Ovary (tissue), 9 donors: ENCODE measurements around the gene GET4. TPM values are rescaled to one million over a fixed set of nuclear protein-coding genes. Genes with fewer than 3 reads are reported as not detected.
"Not testable (repeated sequence)": the region's sequence is repeated elsewhere in the genome, so short reads cannot be mapped to it uniquely, and the experiment has no call there.

Source experiments
- DNase-seq, 5 donors: peaks; one replicate each; pipeline ENCODE4 v3.0.0-alpha.2; 2019 to 2020
- H3K27ac ChIP-seq, 2 donors: fragments of 200-600 bp; one replicate each; pipeline versions ENCODE4 v1.5.1 to v1.8.0; 2019 to 2022
- H3K27me3 ChIP-seq: fragments of 200-600 bp; one replicate; pipeline ENCODE4 v1.8.0; 2022
- H3K36me3 ChIP-seq: fragments of 200-600 bp; sonication (generic); one replicate; pipeline ENCODE4 v1.5.1; 2019
- H3K4me1 ChIP-seq: one replicate; pipeline ENCODE4 v1.8.1; 2013; ENCODE audit warnings: mild to moderate bottlenecking, moderate library complexity; ENCODE audit not compliant: insufficient read depth
- H3K4me3 ChIP-seq: fragments of 200-600 bp; sonication (generic); one replicate; pipeline ENCODE4 v1.5.1; 2017
- H3K9me3 ChIP-seq, 2 donors: fragments of 200-600 bp in 1 of 2; sonication (generic) in 1 of 2; one replicate each; pipeline versions ENCODE4 v1.5.1 to v1.8.1; 2013 to 2019; ENCODE audit warnings: mild to moderate bottlenecking in 1 of 2, moderate library complexity in 1 of 2
- EP300 ChIP-seq: sonication (generic); formaldehyde crosslinking; IDR thresholded peaks from one replicate; pipeline ENCODE4 v1.6.1; 2017; ENCODE audit warnings: antibody characterized with exemption
- POLR2A ChIP-seq: fragments of 450-650 bp; IDR thresholded peaks from one replicate; pipeline ENCODE4 v1.6.1; 2017; ENCODE audit warnings: antibody characterized with exemption, mild to moderate bottlenecking, moderate library complexity
- WGBS, 3 donors: extraction: QIAGEN DNeasy Blood & Tissue Kit in 1 of 3; methylation state at CpG; one replicate each; pipeline versions ENCODE4 v1.1.5 to v1.1.7; 2013 to 2017; 5-methylcytosine and 5-hydroxymethylcytosine counted together
- intact Hi-C, 4 donors: fragments of 100-400 bp; cut with DNase I; formaldehyde crosslinking; loops; one replicate each; pipeline versions ENCODE4 v1.11.0 to v1.15.1; 2022 to 2023
- polyA plus RNA-seq, 2 donors: library from polyadenylated mRNA; stranded (reverse); fragments of 200-250 nt in 1 of 2; fragments of 350-450 nt in 1 of 2; fragmentation: Illumina TruSeq in 1 of 2; extraction: RNeasy Lipid Tissue Mini Kit (QIAGEN cat#74804) in 1 of 2; gene quantifications; one replicate each; pipeline ENCODE4 v1.2.3, GENCODE V29; 2013 to 2014
- total RNA-seq, 7 donors: library from RNA; depleted of rRNA in 2 of 7; stranded (reverse); fragments of >200 nt in 2 of 7; fragmentation: NEBNext Ultra II Directional in 3 of 7; extraction: Animal tissue kit (Norgen Biotek cat#: 25700) in 3 of 7; gene quantifications; one replicate each; pipeline versions ENCODE4 v1.1.0 to v1.2.4, GENCODE V29; 2016 to 2023
- TF ChIP-seq, protein P1 (sequence below), 3 donors: fragments of 450-650 bp in 2 of 3; fragments of 200-600 bp in 1 of 3; IDR thresholded peaks; one replicate each; pipeline versions ENCODE4 v1.5.1 to v1.8.0; 2016 to 2022; ENCODE audit warnings: antibody characterized with exemption in 3 of 3, mild to moderate bottlenecking in 1 of 3
- donor health status: DM: no; HTN: no; CAD: no; lungs with moderate emphysema.
- donor health status: DM: no; HTN: no; CAD: no.
- donor health status: Bipolar disorder and iron deficiency.
- donor health status: DM: yes; HTN: yes; CAD: no.
- donor health status: DM: no; HTN: no; CAD: no.
- donor health status: DM: yes; HTN: yes; CAD: no.

GET4 gene
- total and polyA plus RNA-seq, 9 donors = 7.2 to 37.6 (median 30.4) TPM

GRCh38 chr7:843230-843629 is 33.1 kb upstream of the GET4 start:
- Histone ChIP-seq H3K27ac (no peak overlapping the region), H3K4me1 (peaks cover 15% of the 10 kb centered on the region), H3K36me3 (no peaks in the 10 kb centered on the region), H3K27me3 (no peaks in the 10 kb centered on the region), H3K9me3 (no peaks in the 10 kb centered on the region), H3K4me3 (no peak overlapping the region)
- no peak for DNase-seq
- TF ChIP-seq, protein P1, sequence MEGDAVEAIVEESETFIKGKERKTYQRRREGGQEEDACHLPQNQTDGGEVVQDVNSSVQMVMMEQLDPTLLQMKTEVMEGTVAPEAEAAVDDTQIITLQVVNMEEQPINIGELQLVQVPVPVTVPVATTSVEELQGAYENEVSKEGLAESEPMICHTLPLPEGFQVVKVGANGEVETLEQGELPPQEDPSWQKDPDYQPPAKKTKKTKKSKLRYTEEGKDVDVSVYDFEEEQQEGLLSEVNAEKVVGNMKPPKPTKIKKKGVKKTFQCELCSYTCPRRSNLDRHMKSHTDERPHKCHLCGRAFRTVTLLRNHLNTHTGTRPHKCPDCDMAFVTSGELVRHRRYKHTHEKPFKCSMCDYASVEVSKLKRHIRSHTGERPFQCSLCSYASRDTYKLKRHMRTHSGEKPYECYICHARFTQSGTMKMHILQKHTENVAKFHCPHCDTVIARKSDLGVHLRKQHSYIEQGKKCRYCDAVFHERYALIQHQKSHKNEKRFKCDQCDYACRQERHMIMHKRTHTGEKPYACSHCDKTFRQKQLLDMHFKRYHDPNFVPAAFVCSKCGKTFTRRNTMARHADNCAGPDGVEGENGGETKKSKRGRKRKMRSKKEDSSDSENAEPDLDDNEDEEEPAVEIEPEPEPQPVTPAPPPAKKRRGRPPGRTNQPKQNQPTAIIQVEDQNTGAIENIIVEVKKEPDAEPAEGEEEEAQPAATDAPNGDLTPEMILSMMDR (IDR thresholded peaks at IDR 0.05) = no peak
- TF ChIP-seq EP300 = no peak
- no peak for TF ChIP-seq POLR2A
- 85 to 89% (median 89%) methylated on average over 17 of the region's 17 CpGs for WGBS, 3 donors
- intact Hi-C loops = loop anchor here in 1 of 4 donors (2.0 kb wide), 1 partner anchor 30 kb away; no protein-coding TSS in a partner anchor

- intact Hi-C loops = no loop called here
- H3K4me3 ChIP-seq = no peak overlapping the region
- peaks cover 15% of the 10 kb centered on the region for H3K4me1 ChIP-seq
- no peaks in the 10 kb centered on the region for H3K27me3 ChIP-seq
- H3K27ac ChIP-seq = no peak overlapping the region
- H3K9me3 ChIP-seq = no peaks in the 10 kb centered on the region
- no peaks in the 10 kb centered on the region for H3K36me3 ChIP-seq
- 89 to 93% (median 92%) methylated on average over 14 of the region's 14 CpGs for WGBS, 3 donors
- DNase-seq = no peak
- TF ChIP-seq EP300 = no peak
- TF ChIP-seq POLR2A = no peak
- TF ChIP-seq, protein P1 (IDR thresholded peaks at IDR 0.05) = no peak
These were observed 32.3 kb upstream of the GET4 start for GRCh38 chr7:844043-844442.

DNA sequence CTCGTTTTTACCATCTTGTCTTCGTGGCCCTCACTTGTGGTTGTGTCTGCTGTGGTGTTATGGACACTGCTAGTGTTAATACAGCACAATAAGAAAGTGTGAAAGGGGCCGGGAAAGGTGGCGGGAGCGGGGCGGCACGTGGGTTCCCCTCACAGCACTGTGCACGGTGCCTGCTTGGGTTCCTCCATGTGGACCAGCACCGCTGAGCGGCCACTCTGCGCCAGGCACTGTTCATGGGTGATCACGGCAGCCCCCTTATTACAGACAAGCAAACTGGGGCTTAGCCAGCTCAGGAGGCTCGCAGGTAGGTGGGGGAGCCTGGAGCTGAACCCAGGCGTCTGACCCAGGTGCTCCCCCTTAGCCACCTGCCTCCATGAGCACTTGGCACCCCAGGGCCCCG is 31.8 kb upstream of the GET4 start:
- intact Hi-C loops = no loop called here
- no peak for TF ChIP-seq POLR2A
- TF ChIP-seq EP300 = no peak
- TF ChIP-seq, protein P1 (IDR thresholded peaks at IDR 0.05) = no peak
- no peaks in the 10 kb centered on the region for H3K27me3 ChIP-seq
- H3K9me3 ChIP-seq = no peaks in the 10 kb centered on the region
- H3K36me3 ChIP-seq = no peaks in the 10 kb centered on the region
- WGBS, 3 donors = 93 to 98% (median 96%) methylated on average over 15 of the region's 15 CpGs
- H3K4me3 ChIP-seq = no peak overlapping the region
- H3K27ac ChIP-seq = no peak overlapping the region
- no peak for DNase-seq
- peaks cover 15% of the 10 kb centered on the region for H3K4me1 ChIP-seq

DNA sequence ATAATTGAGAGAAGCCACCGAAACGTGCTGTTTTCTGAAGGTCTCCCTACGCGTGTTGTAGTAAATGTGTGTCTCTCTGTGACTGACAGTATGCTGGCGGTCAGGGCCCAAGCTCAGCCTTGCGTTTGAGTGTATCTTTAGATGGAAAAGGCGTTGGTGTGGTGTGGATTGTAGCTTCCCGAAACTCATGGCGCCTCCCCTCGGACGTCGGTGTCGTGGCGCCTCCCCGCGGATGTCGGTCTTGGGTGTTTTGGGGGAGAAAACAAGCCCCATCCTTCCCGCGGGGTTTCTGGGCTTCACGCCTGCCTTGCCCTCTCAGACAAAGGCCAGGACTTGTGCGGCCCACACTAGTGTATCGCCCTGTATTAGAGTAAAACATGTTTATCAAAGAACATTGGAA is 31.3 kb upstream of the GET4 start:
- Histone ChIP-seq H3K27me3 (no peaks in the 10 kb centered on the region), H3K9me3 (no peaks in the 10 kb centered on the region), H3K4me3 (no peak overlapping the region), H3K36me3 (no peaks in the 10 kb centered on the region), H3K27ac (no peak overlapping the region), H3K4me1 (peaks cover 15% of the 10 kb centered on the region)
- intact Hi-C loops = no loop called here
- no peak for DNase-seq
- 86 to 90% (median 86%) methylated on average over 22 of the region's 22 CpGs for WGBS, 3 donors
- TF ChIP-seq, protein P1 (IDR thresholded peaks at IDR 0.05) = no peak
- TF ChIP-seq POLR2A (no peak), EP300 (no peak)

- H3K4me3 ChIP-seq = no peak overlapping the region
- peaks cover 13% of the 10 kb centered on the region for H3K4me1 ChIP-seq
- DNase-seq = no peak
- H3K36me3 ChIP-seq = no peaks in the 10 kb centered on the region
- H3K9me3 ChIP-seq = no peaks in the 10 kb centered on the region
- WGBS, 3 donors = 93 to 94% (median 94%) methylated on average over 11 of the region's 11 CpGs
- intact Hi-C loops = no loop called here
- no peak overlapping the region for H3K27ac ChIP-seq
- no peak for TF ChIP-seq POLR2A
- no peak for TF ChIP-seq EP300
- TF ChIP-seq, protein P1 (IDR thresholded peaks at IDR 0.05) = no peak
- H3K27me3 ChIP-seq = no peaks in the 10 kb centered on the region
These were observed 30.6 kb upstream of the GET4 start for GRCh38 chr7:845731-846130.

DNA sequence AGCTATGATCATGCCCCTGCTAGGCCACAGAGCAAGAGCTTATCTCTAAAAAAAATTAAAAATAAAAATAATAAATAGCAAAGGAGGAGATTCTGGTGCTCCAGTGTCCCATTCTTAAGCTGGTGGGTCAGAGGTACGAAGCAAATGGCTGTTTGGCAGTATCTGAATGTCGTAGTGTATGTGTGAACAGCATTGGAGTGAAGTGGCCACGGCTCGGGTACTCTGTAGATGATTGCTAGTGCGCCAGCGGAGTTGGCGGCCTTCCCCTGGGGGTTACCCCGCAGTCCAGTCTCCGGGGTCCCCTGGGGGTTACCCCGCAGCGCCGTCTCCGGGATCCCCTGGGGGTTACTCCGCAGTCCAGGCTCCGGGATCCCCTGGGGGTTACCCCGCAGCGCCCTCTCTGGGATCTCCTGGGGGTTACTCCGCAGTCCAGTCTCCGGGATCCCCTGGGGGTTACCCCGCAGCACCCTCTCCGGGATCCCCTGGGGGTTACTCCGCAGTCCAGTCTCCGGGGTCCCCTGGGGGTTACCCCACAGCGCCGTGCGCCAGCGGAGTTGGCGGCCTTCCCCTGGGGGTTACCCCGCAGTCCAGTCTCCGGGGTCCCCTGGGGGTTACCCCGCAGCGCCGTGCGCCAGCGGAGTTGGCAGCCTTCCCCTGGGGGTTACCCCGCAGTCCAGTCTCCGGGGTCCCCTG is 29.2 kb upstream of the GET4 start:
- DNase-seq, H3K4me3 ChIP-seq, H3K27me3 ChIP-seq, H3K27ac ChIP-seq, H3K36me3 ChIP-seq, H3K4me1 ChIP-seq, H3K9me3 ChIP-seq, intact Hi-C loops: not testable (repeated sequence)
- WGBS, 3 donors = 91 to 98% (median 96%) methylated on average over 22 to 36 of the region's 37 CpGs

- DNase-seq, H3K4me1 ChIP-seq, H3K27me3 ChIP-seq, H3K36me3 ChIP-seq, H3K9me3 ChIP-seq, H3K4me3 ChIP-seq, intact Hi-C loops, H3K27ac ChIP-seq: not testable (repeated sequence)
- 88 to 95% (median 94%) methylated on average over 20 to 22 of the region's 28 CpGs for WGBS, 3 donors
These were observed 28.6 kb upstream of the GET4 start for GRCh38 chr7:847728-848127.
